Measurements from ENCODE around the gene SIAE.

- no peak for TF ChIP-seq CTCF (IDR thresholded peaks at IDR 0.05)
- no peak for TF ChIP-seq POLR2A (IDR thresholded peaks at IDR 0.05)
Measured at GRCh38 chr11:124682443-124682842, 8.9 kb upstream of the SIAE start.
